ACHN (cell line): ENCODE measurements around the gene DIPK1A.

Experiments
- DNase-seq: peaks from one replicate; pipeline ENCODE4 v3.0.0-alpha.2; 2015
- in situ Hi-C: cut with HindIII; loops from 2 replicates; pipeline ENCODE4 v1.10.0; 2017; ENCODE audit warnings: low sequenced_read_pairs, low pct_ligation_motif_present, low pct_unique_long_range_greater_than_20kb

The DIPK1A gene

DNA sequence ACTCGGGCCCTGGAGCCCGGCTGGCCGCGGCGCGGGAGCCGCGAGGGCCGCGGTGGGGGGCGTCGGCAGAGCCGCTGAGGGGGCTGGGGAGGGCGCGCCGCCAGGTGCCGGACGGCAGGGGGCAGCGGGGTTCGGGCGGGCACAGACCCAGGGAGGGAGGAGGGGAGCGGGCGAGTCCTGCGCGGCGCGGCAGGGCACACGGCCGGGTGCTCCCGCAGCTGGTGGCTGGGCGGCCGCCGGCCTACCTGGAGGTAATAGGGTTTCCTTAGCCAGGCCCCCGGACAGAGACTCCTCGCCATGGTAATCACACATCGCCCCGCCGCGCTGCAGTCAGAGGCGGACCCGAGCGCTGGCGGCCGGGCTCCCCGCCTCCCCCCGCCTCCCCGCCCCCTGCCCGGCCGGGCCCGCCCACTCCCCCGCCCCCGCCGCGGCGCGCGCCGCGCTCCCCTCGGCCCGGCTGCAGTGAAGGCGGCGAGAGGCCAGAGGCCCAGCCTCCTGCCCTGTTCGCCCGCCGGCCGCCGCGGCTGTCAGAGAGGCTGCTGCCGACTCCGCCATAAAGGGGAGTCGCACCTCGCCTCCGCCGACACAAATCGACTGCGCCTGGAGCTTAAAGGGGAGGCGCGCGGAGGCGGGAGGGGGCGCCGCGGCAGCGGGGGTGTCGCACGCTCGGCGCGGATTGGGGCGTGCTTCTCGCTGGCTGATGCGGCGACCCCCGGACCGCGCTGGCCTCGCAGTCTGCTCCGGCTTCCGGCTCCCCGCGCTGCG, at the start of gene DIPK1A:
Gene DIPK1A (minus strand): TSS at position 332 of the 765 bp plus-strand sequence. CDS start 33 bp downstream, at position 299.
- DNase-seq, result peak; percentile 74
- in situ Hi-C loops, result no loop called here

DNA sequence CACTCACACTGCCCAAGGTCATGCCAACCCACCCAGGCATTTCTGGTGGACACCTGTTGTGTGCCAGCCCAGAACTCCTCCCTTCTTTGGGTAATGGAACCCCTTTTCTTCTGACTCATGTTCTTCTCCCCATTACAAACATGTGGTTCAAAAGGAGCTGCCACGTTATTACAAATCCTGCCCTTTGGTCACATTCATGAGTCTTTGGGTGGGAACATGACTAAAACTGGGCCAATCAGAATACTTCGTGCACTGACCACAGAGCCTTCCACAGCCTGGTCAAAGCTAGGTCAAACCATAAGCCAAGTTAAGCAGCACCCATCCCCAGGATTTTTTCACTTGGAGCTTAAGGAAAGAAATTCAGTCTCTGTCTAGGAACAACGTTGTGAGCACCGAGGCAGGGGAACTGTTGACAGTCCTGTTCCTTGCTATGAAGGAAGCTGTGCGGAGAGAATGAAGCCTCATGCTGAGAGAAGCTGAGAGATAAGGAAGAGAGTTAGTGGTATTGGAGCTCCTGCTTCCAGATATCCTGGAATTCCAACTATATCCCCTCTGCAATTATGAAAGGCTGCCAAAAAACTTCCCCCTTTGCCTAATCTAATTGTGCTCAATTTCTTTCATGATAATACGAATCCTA, 46.8 kb upstream of the DIPK1A start:
- DNase-seq, result no peak
- in situ Hi-C loops, result no loop called here

DNA sequence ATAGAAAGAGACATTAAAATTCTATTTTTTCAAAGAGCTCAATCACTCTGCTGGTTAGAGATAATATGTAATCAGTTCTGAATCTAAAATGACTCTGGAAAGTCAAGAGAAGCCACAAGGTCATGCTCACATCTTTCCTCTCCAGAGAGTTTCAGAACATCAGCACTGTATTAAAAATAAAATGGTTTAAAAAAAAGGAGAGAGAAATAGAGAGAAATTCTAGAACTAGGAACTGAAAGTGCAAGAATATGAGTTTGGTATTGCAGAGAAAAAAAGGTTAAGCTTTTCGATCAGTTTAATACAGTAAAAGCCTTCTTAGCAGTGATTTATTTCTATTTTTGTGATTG, 44.0 kb upstream of the DIPK1A start:
- no peak for DNase-seq
- in situ Hi-C loops, result no loop called here

DNA sequence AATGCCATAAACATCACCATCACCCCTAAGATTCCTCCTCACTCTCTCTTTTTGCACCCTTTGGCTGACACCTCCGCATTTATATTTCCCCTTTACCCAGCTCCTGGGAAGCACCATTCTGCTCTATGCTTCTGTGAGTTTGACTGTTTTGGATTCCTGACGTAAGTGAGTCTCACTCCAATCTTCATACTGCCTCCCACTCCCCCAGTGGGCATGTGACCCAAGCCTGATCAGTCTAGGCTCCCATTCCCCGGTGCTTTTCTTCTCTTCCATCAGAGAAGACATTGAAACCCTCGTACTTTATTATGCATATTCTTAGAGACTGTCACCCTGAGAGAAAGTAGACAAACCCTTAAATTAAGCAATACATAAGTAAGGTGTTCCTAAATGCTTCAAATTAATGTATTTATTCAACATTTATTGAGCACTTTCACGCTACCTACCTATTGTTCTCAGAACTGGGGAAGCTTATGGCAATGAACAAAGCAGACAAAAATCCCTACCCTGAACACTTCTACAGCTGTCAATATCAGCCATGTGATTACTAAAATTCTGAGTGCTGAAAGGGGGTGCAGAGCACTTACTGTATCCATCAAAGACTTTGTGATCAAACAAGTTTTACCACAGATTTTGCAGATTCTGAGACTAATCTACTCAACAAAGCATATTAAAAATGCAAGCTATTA, 43.4 kb upstream of the DIPK1A start:
- DNase-seq, result no peak
- in situ Hi-C loops, result no loop called here

DNA sequence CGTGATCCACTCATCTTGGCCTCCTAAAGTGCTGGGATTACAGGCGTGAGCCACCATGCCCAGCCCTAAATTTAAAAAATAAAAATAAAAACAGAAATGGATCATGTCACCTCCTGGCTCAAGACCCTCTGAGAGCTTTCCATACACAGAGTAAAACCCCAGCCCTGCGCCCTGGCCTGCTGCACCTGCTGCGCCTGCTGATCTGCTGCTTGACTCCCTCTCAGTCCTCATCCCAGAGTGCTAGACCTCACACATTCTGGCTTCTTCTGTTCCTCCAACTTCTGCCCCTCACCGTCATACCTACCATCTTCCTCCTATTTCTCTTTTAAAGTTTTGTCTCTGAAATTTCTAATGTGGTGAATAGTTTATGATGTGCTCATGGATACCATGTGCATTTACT, 42.7 kb upstream of the DIPK1A start:
- DNase-seq, result no peak
- in situ Hi-C loops, result no loop called here

DNA sequence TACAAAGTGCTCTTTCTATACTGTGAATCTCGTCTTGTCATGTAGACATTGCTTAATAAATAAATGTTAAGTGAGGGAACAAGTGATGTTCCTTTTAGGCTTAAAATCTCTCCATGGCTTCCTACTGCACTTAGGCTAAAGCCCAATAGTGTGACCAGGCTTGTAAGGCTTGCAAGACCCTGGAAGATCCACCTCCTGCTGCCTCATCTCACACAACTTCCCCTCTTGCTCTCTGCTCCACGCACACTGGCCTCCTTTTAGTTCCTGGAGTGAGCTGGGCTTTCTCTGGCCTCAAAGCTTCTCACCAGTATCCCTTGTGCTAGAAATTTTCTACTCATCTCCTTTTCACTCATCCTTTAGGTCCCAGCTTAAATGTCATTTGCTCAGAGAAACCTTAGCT, 41.5 kb upstream of the DIPK1A start:
- in situ Hi-C loops, result no loop called here
- DNase-seq, result no peak

DNA sequence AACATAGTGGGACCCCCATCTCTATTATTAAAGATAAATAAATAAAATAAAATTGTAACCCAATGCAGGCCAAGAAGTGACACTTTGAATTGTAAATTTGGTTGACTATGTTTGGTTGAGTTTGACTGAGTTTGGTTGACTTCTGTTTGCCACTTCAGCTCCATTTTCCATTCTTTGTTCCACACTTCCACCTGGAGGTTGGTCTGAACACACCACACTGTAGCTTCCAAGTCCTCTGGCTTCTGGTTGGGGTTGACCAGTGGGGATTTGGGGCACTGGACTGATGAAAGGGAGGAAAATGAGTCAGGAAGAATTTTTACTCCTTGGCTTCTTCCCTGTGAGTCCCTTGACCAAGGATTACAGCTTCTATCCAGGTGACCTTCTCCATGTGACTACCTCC, 40.6 kb upstream of the DIPK1A start:
- no peak for DNase-seq

DNA sequence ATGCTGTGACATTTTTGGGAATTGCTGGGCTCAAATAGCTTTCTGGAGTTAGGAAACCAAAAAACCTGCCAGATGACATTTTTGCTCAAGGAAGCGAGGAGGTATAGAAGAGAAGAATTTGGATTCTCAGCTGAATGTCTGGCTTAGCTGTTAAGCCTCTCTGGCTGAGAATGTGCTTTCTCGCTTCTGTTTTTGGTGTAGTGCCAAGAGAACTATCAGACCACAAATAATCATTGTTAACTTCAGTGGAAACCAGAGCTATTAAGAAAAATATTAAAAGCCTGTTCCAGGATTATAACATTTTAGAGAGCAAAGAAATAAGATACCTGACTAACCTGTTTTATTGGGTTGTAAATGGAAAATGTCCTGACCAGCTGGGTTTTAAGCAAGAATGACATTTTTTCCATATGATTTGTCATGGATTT, 39.5 kb upstream of the DIPK1A start:
- no peak for DNase-seq

More for the DNA sequence above, 40.6 kb upstream of the DIPK1A start:
- in situ Hi-C loops, result no loop called here

DNA sequence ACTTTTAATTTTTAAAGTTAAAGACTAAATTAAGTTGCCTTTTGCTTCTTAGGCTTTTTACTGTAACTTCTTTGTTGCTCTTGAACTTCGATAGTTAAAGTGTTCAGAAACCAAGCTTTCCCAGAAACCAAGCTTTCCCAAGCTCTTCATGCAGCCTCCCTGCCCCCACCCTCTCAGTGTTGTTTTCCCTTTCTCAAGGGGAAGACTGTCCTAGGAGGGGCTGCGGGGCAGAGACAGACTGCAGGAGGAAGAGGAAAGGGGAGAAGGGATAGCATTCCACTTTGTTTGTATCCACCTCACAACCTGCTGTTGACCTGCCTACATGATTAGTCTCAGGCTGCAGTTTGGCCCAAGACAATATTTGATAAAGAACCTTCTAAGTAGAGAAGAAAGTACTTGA, 39.0 kb upstream of the DIPK1A start:
- in situ Hi-C loops, result no loop called here
- DNase-seq, result no peak

More for the DNA sequence above, 39.5 kb upstream of the DIPK1A start:
- in situ Hi-C loops, result no loop called here

DNA sequence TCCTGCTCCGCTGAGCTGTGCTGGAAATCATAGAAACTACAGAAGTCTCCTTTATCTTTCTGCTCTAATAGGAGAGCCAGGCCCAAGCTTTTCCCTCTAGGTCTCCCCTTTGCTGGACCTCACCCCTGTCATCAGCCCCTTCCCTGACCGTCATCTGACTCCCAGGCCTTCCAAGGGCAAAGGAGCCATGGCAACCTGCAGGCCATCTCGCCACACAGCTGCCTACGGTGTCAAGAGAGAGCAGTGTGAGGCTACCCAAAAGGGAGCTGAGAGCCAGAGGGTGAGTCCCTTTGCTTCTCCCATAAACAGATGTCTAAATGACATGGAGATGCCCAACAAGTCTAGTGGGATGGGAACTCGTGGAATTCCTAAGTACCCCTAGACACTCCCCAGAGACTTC, 37.6 kb upstream of the DIPK1A start:
- DNase-seq, result no peak
- in situ Hi-C loops, result no loop called here

DNA sequence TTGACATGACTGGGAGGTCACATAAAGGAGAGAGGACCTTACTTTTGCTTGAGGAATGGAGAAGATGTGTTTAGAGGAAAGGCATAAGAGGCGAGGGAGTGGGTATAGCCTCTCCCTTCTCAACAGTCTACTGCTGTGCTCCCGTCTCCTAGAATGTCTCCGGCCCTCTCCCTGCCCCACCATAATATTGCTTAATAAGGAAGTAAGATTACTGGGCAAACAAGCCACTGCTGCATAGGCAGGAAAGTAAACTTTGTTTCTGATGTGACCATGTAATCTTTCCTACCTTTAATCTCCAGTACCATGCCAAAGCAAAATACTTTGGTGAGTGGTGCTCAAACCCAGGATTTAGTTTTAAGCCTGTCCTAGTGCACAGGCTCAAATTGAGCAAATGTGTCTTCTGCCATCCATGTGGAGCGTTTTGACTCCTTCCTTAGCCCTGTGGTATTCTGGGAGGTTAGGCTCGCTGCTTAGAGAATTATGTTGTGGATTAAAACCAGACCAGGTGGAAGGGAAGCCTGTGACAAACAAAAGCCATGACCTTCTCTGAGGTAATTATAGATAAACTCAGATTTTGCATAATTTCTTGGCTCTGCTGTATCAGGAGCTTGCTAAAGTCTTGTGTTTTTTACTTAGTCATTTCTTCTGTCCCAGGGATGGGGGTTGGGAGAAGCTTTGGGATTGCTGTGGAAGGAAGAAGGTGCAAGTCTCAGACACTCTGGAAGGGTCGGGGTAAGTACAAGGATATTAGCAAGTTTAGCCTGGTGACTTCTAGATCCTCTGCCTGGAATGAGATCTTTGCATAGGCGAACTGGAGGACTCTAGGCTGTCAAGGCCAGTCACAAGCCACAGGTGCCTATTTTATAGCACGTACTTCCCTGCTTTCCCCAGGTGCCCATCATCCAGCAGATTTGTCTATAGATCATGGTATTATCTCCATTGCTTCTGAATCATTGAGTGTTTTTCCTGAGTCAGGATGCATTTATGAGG, 34.5 kb upstream of the DIPK1A start:
- no peak for DNase-seq
- in situ Hi-C loops, result no loop called here

DNA sequence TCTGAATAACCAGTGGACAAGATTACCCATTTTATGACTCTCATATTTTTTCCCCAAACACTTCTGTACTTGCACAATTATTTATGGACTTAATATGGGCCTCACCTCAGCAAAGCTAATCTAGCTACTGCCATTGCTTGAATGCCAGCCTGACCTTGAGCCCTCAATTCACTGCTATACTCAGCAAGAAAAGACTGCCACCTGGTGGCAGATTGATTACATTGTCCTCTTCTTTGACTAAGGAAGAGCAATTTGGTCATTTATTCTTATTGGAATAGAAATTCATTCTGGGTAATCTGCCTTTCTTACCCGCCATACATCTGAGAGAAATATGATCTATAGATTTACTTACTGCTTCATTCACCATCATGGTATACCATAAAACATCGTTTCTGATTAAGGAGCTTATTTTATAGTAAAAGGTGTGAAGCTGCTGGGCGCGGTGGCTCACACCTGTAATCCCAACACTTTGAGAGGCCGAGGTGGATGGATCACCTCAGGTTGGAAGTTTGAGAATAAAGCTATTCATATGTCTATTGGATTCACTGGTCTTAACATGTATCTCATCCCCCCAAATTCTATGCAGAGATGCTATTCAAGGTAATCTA, 32.9 kb upstream of the DIPK1A start:
- in situ Hi-C loops, result no loop called here
- peak; percentile 73 for DNase-seq

DNA sequence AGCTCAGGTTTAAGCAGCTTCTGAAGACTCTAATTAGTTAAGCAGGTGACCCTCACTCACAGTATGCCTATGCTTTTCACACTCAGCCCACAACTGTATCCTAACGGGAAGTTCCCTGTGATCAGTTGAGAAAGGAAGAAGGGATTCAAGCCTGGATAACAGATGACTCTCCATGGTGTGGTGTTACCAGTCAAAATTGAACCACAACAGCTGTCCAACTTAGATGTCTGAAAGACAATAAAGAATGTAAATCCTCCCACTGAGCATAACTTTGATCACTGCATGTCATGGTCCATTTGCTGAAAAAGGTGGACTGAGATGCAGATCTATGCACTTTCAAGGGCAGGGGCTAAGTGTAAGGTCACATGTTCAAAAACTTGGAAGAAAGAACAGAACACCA, 32.3 kb upstream of the DIPK1A start:
- in situ Hi-C loops, result no loop called here
- DNase-seq, result no peak

DNA sequence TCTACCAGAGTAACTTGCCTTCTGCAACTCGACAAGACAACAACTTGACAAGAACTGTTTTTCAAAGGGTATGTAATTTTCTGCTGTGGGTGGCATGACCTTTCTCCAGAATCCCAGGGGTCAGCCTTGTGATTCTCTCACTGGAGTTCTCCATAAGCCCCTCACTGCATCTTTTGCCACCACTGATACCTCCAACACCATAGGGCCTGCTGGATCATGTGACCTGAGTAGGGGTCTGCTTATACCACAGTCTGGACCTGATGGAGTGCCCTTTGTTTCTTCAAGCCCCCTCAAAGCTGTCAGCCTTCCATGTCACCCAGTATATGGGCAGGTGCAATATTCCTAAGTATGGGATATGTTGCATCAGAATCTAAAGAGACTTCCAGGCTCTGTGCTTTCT, 31.6 kb upstream of the DIPK1A start:
- in situ Hi-C loops, result no loop called here

DNA sequence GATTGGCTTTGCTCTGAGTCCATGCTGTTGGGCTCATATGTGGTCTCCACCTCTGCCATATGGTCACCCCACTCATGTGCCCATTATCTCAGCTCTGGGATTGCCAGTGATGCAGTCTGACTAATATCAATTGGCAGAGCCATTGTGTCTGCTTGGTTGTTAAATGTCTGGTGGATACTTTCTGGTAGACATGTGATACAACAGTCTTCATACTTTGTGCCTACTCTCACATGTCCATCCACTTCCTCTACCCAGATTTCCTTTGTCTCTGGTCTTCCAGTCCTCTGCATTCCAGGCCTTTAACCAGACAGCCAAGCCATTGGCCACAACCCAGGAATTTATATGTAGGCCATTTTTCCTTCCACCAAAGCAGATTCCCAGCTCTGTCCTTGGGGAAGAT, 30.8 kb upstream of the DIPK1A start:
- no peak for DNase-seq
- in situ Hi-C loops, result no loop called here

More for the DNA sequence above, 31.6 kb upstream of the DIPK1A start:
- DNase-seq, result no peak

DNA sequence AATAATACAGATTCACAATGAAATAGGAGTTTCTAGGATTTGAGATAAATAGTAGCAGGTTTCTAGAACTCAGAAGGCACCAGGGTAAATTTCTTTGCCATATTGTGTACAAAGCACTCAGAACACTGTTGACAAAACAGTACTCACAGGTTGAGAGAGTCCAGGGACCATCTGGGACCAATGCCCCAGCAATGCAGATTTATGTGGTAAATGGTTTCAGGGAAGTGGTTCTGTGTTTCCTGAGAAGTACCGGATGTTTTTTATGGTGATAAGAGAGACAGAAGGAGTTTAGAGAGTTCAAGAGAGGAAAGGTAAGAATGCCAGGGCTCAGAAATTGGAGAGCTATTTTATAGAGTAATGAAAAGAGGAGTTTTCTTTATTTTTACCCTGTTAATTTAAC, 29.6 kb upstream of the DIPK1A start:
- in situ Hi-C loops, result no loop called here
- no peak for DNase-seq

DNA sequence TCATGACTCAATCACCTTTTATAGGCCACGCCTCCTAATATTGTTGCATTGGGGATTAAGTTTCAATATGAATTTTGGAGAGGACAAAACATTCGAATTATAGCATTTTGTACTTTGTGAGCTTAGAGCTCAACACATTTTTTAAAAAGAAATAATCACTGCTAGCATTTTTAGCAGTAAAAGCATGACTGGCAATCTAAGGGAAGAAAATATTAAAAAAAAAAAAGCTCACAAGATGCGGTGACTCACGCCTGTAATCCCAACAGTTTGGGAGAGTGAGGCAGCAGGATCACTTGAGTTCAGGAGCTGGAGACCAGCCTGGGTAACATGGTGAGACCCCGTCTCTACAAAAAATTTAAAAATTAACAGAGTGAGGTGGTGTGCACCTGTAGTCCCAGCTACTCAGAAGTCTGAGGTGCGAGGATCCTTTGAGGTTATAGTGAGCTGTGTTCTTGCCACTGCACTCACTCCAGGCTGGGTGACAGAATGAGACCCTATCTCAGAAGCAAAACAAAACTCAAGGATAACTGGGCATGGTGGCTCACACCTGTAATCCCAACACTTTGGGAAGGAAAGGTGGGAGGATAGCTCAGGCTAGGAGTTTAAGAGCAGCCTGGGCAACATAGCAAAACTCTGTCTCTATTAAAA, 28.8 kb upstream of the DIPK1A start:
- in situ Hi-C loops, result no loop called here
- no peak for DNase-seq

DNA sequence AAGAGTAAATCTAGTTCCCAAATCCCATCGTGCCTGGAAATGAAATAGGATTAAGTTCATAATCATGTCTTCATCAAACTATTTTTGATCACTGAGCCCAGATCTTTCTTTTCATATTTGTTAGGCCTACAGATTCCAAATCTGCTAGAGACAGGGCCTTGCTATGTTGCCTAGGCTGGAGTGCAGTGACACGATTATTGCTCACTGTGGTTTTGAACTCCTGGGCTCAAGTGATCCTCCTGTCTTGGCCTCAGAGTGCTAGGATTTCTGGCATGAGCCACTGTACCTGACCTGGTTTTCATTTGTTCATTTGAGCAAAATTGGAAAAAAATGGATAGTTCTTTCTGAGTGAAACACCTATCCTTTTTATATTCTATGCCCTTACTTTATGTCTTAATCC, 28.0 kb upstream of the DIPK1A start:
- in situ Hi-C loops, result no loop called here
- DNase-seq, result no peak
